HepG2 (cell line): ENCODE results near the gene SCGB1C2. TPM values are rescaled to one million over a fixed set of nuclear protein-coding genes. Genes with fewer than 3 reads are reported as not detected.

Experiments used
- ATAC-seq: fragments of 200-7000 bp; cut with Tn5 transposase; 3 replicates; pipeline ENCODE4 v1.9.1; 2020; ENCODE audit warnings: mild to moderate bottlenecking, moderate library complexity
- BruUV-seq: library from RNA; stranded (reverse); fragments of 400-500 nt; replicated peaks from 2 replicates; lab custom pipeline; 2021; lab: Mats Ljungman, UMichigan
- CTCF ChIA-PET: fragments of 300-600 bp; formaldehyde crosslinking; extraction: SDS; loops from one replicate; lab custom pipeline; 2021; ENCODE audit warnings: low total read pairs, inconsistent platforms, low intra/inter-chr PET ratio; lab: Yijun Ruan, JAX
- POLR2A ChIA-PET: fragments of 350-600 bp; sonication (Branson Sonifier 250); formaldehyde crosslinking; loops from one replicate; lab custom pipeline; 2020; ENCODE audit warnings: antibody characterized with exemption, inconsistent platforms; lab: Yijun Ruan, JAX
- DNase-seq: peaks from one replicate; pipeline ENCODE4 v3.0.0-alpha.2; 2015; ENCODE audit warnings: low spot score
- FAIRE-seq: peaks from 3 replicates; lab custom pipeline; 2011; peaks lifted over from hg19 to GRCh38; lab: Jason Lieb, UNC
- H2AFZ ChIP-seq: one replicate; pipeline ENCODE4 v1.6.1; 2011; ENCODE audit warnings: low read length, inconsistent platforms
- H3K27ac ChIP-seq: fragments of 300-600 bp; 3 replicates; pipeline ENCODE4 v1.8.0; 2011; ENCODE audit warnings: mixed run types, mild to moderate bottlenecking, mixed read lengths, low read length, inconsistent platforms; ENCODE audit not compliant: insufficient read depth; ENCODE audit errors: extremely low read length
- H3K27me3 ChIP-seq, 2 experiments: fragments of 200-600 bp in 1 of 2; 2 replicates in 1 of 2; 3 replicates in 1 of 2; pipeline versions ENCODE4 v1.6.0 to v1.8.0; 2011; ENCODE audit warnings: low read length in 2 of 2, mild to moderate bottlenecking in 2 of 2, moderate library complexity in 2 of 2, inconsistent platforms in 1 of 2; ENCODE audit not compliant: insufficient read depth in 2 of 2, control insufficient read depth in 1 of 2
- H3K36me3 ChIP-seq, 2 experiments: fragments of 200-600 bp in 1 of 2; replicated peaks in 1 of 2; 2 replicates in 1 of 2; 3 replicates in 1 of 2; pipeline versions ENCODE4 v1.5.1 to v1.8.0; 2011; ENCODE audit warnings: low read length in 2 of 2, inconsistent platforms in 1 of 2; ENCODE audit not compliant: insufficient read depth in 2 of 2, control insufficient read depth in 1 of 2
- H3K4me1 ChIP-seq: 2 replicates; pipeline ENCODE4 v1.5.1; 2012; ENCODE audit warnings: low read length, inconsistent platforms; ENCODE audit not compliant: insufficient read depth
- H3K4me2 ChIP-seq: 2 replicates; pipeline ENCODE4 v1.6.0; 2011; ENCODE audit warnings: low read depth, low read length, inconsistent platforms
- H3K4me3 ChIP-seq, 3 experiments: fragments of 200-600 bp in 1 of 3; sonication (generic), shearing (Covaris generic) in 1 of 3; replicated peaks in 1 of 3; 2 replicates each; pipeline ENCODE4 v1.5.1; 2011 to 2016; ENCODE audit warnings: low read length in 3 of 3, inconsistent platforms in 2 of 3, low read depth in 2 of 3, mild to moderate bottlenecking in 2 of 3, control low read depth in 1 of 3, mixed read lengths in 1 of 3; ENCODE audit not compliant: insufficient read depth in 1 of 3
- H3K79me2 ChIP-seq: one replicate; pipeline ENCODE4 v1.6.1; 2011; ENCODE audit warnings: low read length, inconsistent platforms; ENCODE audit not compliant: insufficient read depth
- H3K9ac ChIP-seq: 2 replicates; pipeline ENCODE4 v1.6.0; 2011; ENCODE audit warnings: mild to moderate bottlenecking, low read depth, low read length, inconsistent platforms; ENCODE audit not compliant: insufficient read depth
- H3K9me3 ChIP-seq: 2 replicates; pipeline ENCODE4 v1.5.1; 2012; ENCODE audit warnings: mild to moderate bottlenecking, low read length
- H4K20me1 ChIP-seq: 2 replicates; pipeline ENCODE4 v1.6.0; 2011; ENCODE audit warnings: inconsistent platforms, mild to moderate bottlenecking, low read length, moderate library complexity; ENCODE audit not compliant: insufficient read depth
- JUNB ChIP-seq: sonication (generic); formaldehyde crosslinking; IDR thresholded peaks from 2 replicates; pipeline ENCODE4 v1.8.0; 2022; ENCODE audit warnings: missing genetic modification reagents, mild to moderate bottlenecking, borderline replicate concordance
- PCBP2 ChIP-seq: fragments of 200-400 bp; formaldehyde crosslinking; optimal IDR thresholded peaks from 2 replicates; pipeline ENCODE3; 2018; ENCODE audit warnings: low read length, low read depth; ENCODE audit not compliant: poor library complexity, severe bottlenecking
- ZNF121 ChIP-seq: sonication (generic); formaldehyde crosslinking; IDR thresholded peaks from 2 replicates; pipeline ENCODE4 v1.5.0; 2020; ENCODE audit warnings: mild to moderate bottlenecking, missing genetic modification reagents
- ZNF589 ChIP-seq: sonication (generic); formaldehyde crosslinking; conservative IDR thresholded peaks from 2 replicates; pipeline ENCODE4 v1.8.0; 2022; ENCODE audit warnings: mild to moderate bottlenecking, moderate library complexity, missing genetic modification reagents
- ZNF768 ChIP-seq: sonication (generic); formaldehyde crosslinking; IDR thresholded peaks from 2 replicates; pipeline ENCODE4 v1.4.0; 2020; ENCODE audit warnings: missing genetic modification reagents
- ZNF773 ChIP-seq: sonication (generic); formaldehyde crosslinking; IDR thresholded peaks from 2 replicates; pipeline ENCODE4 v1.4.0; 2020; ENCODE audit warnings: missing genetic modification reagents, borderline replicate concordance
- WGBS: methylation state at CpG from one replicate; pipeline ENCODE4 v1.1.6; 2017; ENCODE audit warnings: low lambda C conversion rate; 5-methylcytosine and 5-hydroxymethylcytosine counted together
- in situ Hi-C: cut with HindIII; loops from 2 replicates; pipeline ENCODE4 v1.10.0; 2017; ENCODE audit warnings: low pct_unique_long_range_greater_than_20kb; ENCODE audit not compliant: extremely low pct_ligation_motif_present
- intact Hi-C: fragments of 100-400 bp; cut with micrococcal nuclease; formaldehyde crosslinking; loops from one replicate; pipeline ENCODE4 v1.10.0; 2022; ENCODE audit not compliant: unreplicated experiment
- polyA plus RNA-seq, 8 experiments: library from polyadenylated mRNA; depleted of rRNA in 3 of 8; stranded (reverse) in 7 of 8; unstranded in 1 of 8; fragments of >200 nt; fragmentation: Illumina TruSeq in 4 of 8; extraction: Trizol in 4 of 8; gene quantifications; 2 replicates each; pipeline versions ENCODE4 v1.2.1 to v1.2.3, GENCODE V29; 2011 to 2016; ENCODE audit warnings: low read depth in 4 of 8, missing spikeins in 1 of 8, mixed read lengths in 1 of 8; ENCODE audit not compliant: insufficient read depth in 1 of 8
- total RNA-seq, 5 experiments: library from RNA; depleted of rRNA; stranded (reverse); fragments of >200 nt; fragmentation: Illumina TruSeq; extraction: Trizol; gene quantifications; 2 replicates each; pipeline ENCODE4 v1.2.3, GENCODE V29; 2016; ENCODE audit warnings: low read depth in 1 of 5
- TF ChIP-seq, protein P1 (sequence below): sonication (generic); formaldehyde crosslinking; IDR thresholded peaks from 2 replicates; pipeline ENCODE4; 2020; ENCODE audit warnings: missing genetic modification reagents, mild to moderate bottlenecking, borderline replicate concordance
- TF ChIP-seq, protein P2 (sequence below): sonication (generic); formaldehyde crosslinking; IDR thresholded peaks from 2 replicates; pipeline ENCODE4 v1.5.0; 2020; ENCODE audit warnings: missing genetic modification reagents, mild to moderate bottlenecking, borderline replicate concordance

The SCGB1C2 gene
- total and polyA plus RNA-seq, 2 of the 13 experiments (the other 11 are each of a cell fraction or from before 2014, with no cell fraction given) = not detected

DNA sequence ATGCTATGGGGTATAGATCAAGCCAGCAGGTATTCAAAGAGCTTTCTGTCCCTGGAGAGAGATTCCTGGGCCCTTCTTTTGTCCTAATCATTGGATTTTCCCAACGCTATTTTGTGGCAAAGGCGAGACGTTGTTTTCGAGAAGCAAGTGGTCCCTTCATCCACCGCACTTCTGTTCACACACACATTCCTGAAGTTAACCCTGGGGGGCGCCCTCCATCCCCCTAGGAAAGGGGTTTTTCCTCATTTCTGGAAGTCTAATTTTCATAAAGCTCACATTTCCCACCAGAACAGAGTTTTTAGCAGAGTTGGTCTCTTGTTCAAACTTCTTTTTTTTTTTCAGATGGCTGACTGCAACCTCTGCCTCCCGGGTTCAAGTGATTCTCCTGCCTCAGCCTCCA lies 11.9 kb downstream of the SCGB1C2 start:
- ATAC-seq = no peak
- no peak for DNase-seq

DNA sequence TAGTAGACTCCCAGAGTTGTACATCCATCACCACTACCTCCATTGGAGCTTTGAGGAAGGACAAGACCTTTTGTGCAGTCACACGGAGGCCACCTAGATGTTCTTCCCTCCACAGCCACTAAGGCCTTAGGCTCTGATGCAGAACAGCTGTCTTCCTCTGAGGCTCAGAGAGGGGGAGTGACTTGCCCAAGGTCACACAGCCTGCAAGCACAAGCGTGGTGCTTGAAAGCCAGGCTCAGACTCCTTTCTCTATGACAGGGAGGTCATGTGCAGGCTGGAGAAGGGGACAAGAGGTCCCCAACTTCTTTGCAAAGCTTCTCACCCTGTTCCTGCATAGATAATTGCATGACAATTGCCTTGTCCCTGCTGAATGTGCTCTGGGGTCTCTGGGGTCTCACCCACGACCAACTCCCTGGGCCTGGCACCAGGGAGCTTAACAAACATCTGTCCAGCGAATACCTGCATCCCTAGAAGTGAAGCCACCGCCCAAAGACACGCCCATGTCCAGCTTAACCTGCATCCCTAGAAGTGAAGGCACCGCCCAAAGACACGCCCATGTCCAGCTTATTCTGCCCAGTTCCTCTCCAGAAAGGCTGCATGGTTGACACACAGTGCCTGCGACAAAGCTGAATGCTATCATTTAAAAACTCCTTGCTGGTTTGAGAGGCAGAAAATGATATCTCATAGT lies 12.7 kb downstream of the SCGB1C2 start:
- peak; percentile 96 for TF ChIP-seq ZNF768 (CRISPR knock-in tag)
- TF ChIP-seq, protein P1, sequence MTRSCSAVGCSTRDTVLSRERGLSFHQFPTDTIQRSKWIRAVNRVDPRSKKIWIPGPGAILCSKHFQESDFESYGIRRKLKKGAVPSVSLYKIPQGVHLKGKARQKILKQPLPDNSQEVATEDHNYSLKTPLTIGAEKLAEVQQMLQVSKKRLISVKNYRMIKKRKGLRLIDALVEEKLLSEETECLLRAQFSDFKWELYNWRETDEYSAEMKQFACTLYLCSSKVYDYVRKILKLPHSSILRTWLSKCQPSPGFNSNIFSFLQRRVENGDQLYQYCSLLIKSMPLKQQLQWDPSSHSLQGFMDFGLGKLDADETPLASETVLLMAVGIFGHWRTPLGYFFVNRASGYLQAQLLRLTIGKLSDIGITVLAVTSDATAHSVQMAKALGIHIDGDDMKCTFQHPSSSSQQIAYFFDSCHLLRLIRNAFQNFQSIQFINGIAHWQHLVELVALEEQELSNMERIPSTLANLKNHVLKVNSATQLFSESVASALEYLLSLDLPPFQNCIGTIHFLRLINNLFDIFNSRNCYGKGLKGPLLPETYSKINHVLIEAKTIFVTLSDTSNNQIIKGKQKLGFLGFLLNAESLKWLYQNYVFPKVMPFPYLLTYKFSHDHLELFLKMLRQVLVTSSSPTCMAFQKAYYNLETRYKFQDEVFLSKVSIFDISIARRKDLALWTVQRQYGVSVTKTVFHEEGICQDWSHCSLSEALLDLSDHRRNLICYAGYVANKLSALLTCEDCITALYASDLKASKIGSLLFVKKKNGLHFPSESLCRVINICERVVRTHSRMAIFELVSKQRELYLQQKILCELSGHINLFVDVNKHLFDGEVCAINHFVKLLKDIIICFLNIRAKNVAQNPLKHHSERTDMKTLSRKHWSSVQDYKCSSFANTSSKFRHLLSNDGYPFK (CRISPR knock-in tag) = no peak
- DNase-seq (no peak), ATAC-seq (no peak), FAIRE-seq (no peak)
- H3K9me3 ChIP-seq = no peaks in the 10 kb centered on the region
- no TSS peak for BruUV-seq
- H3K27me3 ChIP-seq = peaks cover 0 to 18% of the 10 kb centered on the region in 2 experiments; a peak in 3 of 5 replicates
- ChIA-PET CTCF (no interaction called here), POLR2A (no interaction called here)
- H3K4me1 ChIP-seq = peaks cover 46% of the 10 kb centered on the region
- no peak overlapping the region for H3K9ac ChIP-seq
- H4K20me1 ChIP-seq = no peaks in the 10 kb centered on the region
- 37% methylated on average over 8 of the region's 9 CpGs for whole genome bisulfite sequencing
- H2AFZ ChIP-seq = no peak overlapping the region
- intact Hi-C loops (no loop called here), in situ Hi-C loops (no loop called here)
- H3K79me2 ChIP-seq = no peaks in the 10 kb centered on the region
- no peak overlapping the region for H3K27ac ChIP-seq
- no peak overlapping the region for H3K4me2 ChIP-seq
- H3K36me3 ChIP-seq = no peaks in the 10 kb centered on the region
- H3K4me3 ChIP-seq = no peak overlapping the region

More for the DNA sequence above, 11.9 kb downstream of the SCGB1C2 start:
- Histone ChIP-seq H4K20me1 (no peaks in the 10 kb centered on the region), H3K4me1 (peaks cover 46% of the 10 kb centered on the region), H3K4me2 (no peak overlapping the region), H3K27me3 (peaks cover 0 to 18% of the 10 kb centered on the region in 2 experiments; a peak in 3 of 5 replicates), H3K4me3 (no peak overlapping the region), H2AFZ (no peak overlapping the region)
- intact Hi-C loops = no loop called here
- no TSS peak for BruUV-seq
- POLR2A ChIA-PET = no interaction called here
- TF ChIP-seq PCBP2 (no peak), ZNF589 (CRISPR knock-in tag) (no peak), ZNF773 (no peak), ZNF121 (CRISPR knock-in tag) (no peak), JUNB (CRISPR knock-in tag) (no peak)
- TF ChIP-seq, protein P2, sequence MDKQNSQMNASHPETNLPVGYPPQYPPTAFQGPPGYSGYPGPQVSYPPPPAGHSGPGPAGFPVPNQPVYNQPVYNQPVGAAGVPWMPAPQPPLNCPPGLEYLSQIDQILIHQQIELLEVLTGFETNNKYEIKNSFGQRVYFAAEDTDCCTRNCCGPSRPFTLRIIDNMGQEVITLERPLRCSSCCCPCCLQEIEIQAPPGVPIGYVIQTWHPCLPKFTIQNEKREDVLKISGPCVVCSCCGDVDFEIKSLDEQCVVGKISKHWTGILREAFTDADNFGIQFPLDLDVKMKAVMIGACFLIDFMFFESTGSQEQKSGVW (CRISPR knock-in tag) = no peak
- TF ChIP-seq, all 625 proteins: peak for 0
- Histone ChIP-seq H3K36me3 (no peaks in the 10 kb centered on the region), H3K9me3 (no peaks in the 10 kb centered on the region), H3K9ac (no peak overlapping the region), H3K27ac (no peak overlapping the region), H3K79me2 (no peaks in the 10 kb centered on the region)
- CTCF ChIA-PET = no interaction called here
- 56% methylated on average over 7 of the region's 7 CpGs for WGBS
- FAIRE-seq = no peak
- in situ Hi-C loops = no loop called here
